HG02759 (cell line): Measurements from ENCODE around the gene ANXA2R.
"Not testable (repeated sequence)": the region's sequence is repeated elsewhere in the genome, so short reads cannot be mapped to it uniquely, and the experiment has no call there.

Experiments
- ATAC-seq: cut with Tn5 transposase; IDR thresholded peaks from one replicate; pipeline ENCODE4 v1.9.1; 2021; ENCODE audit warnings: mild to moderate bottlenecking, moderate library complexity; ENCODE audit not compliant: unreplicated experiment

The ANXA2R gene

DNA sequence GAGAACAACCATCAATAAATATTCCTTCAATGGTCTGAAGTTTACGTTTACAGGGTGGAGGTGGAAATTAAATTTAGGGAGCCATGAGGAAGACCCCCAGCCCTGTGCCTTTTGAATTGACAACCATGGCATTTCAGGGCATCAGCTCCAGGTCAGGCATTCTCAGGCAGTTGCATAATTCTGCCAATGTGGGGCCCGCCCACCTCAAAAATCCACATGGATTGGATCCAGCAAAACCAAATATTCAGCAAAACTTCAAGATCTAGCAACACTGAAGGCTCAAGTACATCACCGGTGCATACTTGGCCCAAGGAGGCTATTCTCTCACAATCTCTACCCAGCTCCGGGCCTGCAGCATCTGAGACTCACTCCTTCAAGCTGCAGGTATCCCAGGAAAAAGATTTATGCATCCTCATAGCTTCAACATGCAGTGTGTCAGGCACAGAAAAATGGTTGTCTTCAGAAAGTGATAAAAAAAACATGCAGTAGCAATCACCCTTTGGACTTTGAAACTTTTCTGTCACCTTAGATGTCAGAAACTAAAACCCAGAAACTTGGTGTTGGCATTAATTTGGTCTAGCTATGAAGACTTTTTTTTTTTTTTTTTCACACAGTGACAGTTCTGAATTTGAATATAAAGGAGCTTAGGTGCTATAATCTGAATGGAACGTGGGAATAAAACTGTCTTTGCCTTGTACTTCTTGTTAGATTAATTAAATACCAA, 21.4 kb upstream of the ANXA2R start:
- no peak for ATAC-seq

GRCh38 chr5:43060020-43060419, 19.9 kb upstream of the ANXA2R start:
- ATAC-seq, result not testable (repeated sequence)

GRCh38 chr5:43055098-43055497, 15.0 kb upstream of the ANXA2R start:
- ATAC-seq, result not testable (repeated sequence)

DNA sequence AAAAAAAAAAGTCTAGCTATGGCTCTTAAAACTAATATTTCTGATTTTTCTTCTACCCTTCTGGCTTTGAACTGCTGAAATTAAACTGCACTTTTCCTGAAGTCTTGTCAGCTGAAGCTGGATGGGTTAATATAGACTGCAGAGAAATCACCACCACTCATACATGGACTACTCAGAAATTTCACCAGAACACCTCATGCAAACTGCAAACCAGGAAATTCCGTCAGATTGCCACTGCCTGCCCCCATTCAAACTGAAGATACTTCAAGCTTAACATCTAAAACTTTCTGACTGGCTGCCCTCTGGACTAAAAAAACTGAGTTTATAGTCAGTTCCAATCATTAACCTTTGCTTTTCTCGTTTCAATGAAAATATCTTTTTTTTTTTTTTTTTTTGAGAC, 11.6 kb upstream of the ANXA2R start:
- ATAC-seq, result no peak

GRCh38 chr5:43050384-43050783, 10.3 kb upstream of the ANXA2R start:
- ATAC-seq, result no peak

DNA sequence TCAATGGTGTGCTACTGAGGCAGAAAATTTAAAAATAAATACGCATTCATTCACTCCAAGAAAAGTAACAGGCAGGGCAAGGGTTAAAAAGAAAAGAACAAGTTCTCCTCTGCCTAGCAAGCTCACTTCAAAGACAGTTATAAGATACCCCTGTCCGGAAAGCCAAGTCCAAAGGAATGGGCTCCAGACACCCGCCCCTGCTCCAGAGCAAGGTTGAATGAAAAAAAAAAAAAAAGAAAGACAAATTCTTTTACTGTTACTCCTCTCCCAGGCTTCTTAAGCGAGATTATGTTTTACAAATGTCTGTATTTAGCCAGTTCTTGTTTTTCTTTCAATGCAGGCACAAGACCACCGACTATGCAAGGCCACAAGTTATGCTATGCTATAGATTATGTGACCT, 9.1 kb upstream of the ANXA2R start:
- no peak for ATAC-seq

DNA sequence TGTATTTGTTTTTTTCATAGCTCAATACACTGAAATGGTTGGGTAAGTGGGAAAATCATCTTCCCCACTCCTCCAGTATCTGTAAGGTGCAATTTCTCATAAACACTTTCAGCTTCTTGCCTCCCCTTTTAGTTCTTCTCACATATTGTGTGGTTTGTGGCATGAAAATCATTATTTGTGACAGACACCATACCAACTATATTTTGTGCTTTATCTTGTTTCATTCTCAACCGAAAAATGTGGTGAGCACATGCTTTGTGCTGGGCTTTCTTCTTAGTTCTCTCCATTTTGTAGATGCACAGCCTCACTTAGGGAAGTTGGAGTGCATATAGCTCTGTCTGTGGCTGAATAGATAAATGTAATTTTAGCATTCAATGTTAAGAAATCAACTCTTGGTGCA, 6.4 kb upstream of the ANXA2R start:
- ATAC-seq, result no peak

DNA sequence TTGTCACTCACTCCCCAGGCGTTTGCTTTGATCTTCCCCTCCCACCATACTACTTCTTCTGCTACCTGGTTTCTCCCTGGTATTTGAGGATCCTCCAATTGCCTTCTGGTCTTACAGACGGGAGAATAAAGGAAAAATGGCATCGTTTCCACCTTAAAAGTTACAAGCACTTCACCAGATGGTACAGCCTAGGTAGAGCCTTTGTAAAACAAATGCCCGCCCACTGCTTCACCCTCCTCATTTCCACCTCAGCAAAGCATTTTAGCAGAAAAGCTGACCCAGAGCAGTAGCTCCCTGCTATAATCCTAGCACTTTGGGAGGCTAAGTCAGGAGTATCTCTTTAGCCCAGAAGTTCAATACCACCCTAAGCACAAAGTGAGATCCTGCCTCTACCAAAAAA, 5.1 kb upstream of the ANXA2R start:
- no peak for ATAC-seq

GRCh38 chr5:43044181-43044914, 4.2 kb upstream of the ANXA2R start:
- no peak for ATAC-seq

- no peak for ATAC-seq
Measured at GRCh38 chr5:43043400-43043756, 3.3 kb upstream of the ANXA2R start.

GRCh38 chr5:43042626-43043399, 2.7 kb upstream of the ANXA2R start:
- ATAC-seq, result peak; percentile 29

- peak; percentile 29 for ATAC-seq
Measured at GRCh38 chr5:43042176-43042625, 2.1 kb upstream of the ANXA2R start.

GRCh38 chr5:43041669-43042175, 1.6 kb upstream of the ANXA2R start:
- ATAC-seq, result peak; percentile 20

GRCh38 chr5:43041110-43041668, 1.1 kb upstream of the ANXA2R start:
- ATAC-seq, result no peak

GRCh38 chr5:43039471-43040286, 440 bp downstream of the ANXA2R start:
- no peak for ATAC-seq

GRCh38 chr5:43039152-43039470, 1.0 kb downstream of the ANXA2R start:
- no peak for ATAC-seq

- ATAC-seq, result no peak
Measured at GRCh38 chr5:43038496-43038989, 1.6 kb downstream of the ANXA2R start.

GRCh38 chr5:43037636-43038495, 2.3 kb downstream of the ANXA2R start:
- ATAC-seq, result peak; percentile 19

DNA sequence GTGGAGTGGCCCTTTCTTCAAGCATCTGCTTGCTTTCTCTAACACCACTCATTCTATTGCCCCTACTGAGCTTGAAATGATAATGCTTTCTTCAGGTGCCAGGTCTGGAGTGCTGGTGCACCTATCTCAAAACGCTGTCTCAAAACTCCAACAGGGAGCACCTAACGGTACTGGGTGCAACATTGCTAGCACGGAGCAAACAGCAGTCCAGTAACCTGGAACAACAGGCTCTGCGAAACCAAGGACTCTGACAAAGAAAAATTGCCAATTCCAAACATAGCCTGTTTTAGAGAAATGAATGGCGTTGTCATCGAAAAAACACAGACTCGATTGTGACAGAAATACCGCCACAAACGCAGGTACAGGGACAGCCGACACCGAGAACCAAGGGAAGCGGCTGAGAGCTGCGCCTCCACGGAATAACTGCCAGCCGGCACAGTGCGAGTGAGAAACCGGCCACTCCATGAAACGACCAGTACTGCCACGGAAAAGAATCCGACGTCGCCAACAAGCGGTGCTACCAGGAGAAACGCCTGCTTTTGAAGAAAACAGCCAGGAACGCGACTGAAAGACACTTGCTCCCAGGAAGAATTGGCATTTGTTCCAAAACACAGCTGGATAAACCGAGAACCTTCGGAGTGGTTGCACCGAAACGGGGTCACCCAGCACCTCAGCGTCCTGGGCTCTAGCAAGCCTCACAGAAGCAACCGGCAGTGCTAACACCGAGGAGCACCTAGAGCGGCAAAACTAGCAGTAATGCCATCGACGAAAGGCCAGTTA, 3.1 kb downstream of the ANXA2R start:
- no peak for ATAC-seq
